ENCODE results near the gene ARSJ. TPM values are rescaled to one million over a fixed set of nuclear protein-coding genes. Genes with fewer than 3 reads are reported as not detected.

ARSJ gene
- total RNA-seq, 1 donor from 2014 or later: 9.5 TPM

DNA sequence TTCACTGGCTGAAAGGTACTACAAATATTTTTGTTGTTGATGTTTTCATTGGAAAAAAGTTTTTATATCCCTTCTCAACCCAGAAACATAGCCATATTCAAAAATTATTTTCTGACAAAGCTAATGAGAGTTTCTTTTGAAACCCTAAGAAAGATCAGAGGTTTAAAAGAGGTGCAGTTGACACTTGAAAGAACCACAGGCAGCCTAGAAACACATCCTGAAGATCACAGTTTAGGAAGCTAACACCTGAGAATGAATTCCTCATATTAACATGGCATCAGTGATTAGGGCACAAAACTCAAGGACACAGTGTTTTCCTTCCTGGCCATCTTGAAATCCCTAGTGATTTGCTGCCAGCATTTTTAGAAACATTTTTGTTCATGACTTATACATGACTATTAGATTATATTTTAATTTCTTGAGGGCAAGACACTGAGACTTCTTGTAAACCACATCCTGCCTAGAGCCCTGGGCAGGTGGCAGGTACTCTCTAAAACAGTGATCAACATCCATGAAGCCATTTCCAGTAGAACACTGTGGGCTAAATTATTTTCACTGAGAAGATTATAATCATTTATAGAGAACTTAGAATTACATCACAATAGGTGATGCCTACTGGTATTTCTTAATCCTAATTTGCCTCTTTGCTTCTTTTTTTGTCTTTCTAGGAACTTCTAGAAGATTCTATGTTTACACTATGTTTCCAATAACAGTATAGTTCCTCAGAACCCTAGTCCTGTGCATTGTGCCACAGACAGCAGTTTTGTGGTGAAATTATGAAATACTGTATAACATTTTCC lies 80.0 kb downstream of the ARSJ start:
- no peak for DNase-seq

GRCh38 chr4:113893546-113893945 lies 85.9 kb downstream of the ARSJ start:
- DNase-seq: no peak

DNA sequence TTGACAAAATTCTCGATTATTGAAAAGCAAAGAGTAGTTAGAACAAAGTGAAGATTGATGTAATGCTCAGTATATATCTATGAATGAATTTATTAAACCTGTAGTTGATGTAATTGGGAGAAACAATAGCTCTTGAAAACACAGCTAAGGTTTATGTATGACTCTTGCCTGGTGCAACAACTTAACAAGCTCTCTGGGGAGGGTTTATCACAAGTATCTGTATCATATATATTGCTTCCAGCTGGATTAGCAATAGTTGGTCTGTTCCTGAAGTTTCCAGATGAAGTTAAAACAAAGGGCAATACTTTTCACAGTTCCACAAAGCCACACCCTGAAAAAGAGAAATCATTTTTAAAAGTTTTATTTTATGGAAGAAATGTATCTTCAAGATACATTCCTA lies 91.4 kb downstream of the ARSJ start:
- no peak for DNase-seq

DNA sequence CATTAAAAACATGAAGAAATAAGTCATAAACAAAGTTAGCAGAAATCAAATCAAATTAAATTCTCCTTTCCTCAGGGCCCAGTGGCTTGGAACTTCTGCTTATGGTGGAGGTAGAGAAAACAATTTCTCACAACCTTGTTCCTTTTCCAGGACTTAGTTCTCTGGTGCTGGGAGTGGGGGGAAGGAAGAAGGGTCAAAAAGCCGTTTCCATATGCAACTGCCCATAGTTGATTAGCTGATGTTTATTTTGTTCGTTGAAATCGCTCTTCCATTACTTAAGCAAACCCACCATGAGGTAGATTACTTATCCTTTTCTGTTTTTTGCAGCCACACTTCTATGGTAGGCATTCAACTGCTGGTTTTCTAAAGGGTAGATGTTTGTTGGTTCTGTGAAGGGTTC lies 94.2 kb downstream of the ARSJ start:
- no peak for DNase-seq

GRCh38 chr4:113884655-113885054 lies 94.8 kb downstream of the ARSJ start:
- no peak for DNase-seq

DNA sequence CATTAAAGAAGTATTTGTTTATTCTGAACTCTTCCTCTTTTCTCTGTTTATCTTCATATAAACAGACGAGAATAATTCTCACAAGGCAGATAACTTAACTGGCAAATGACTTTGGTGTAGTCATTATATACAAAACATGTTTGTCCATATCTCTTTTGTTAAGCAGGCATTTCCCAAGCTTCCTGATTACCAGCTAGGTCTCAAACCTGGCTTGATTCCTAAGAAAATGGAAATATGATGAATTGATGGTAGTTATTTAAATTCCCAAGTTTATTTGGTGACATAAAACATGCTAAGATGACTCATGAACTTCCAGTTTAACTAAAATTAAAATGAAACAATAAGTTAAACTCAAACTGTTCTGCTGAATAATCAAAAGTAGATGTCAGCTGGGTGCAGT lies 96.8 kb downstream of the ARSJ start:
- DNase-seq: no peak

GRCh38 chr4:113881256-113881655 lies 98.2 kb downstream of the ARSJ start:
- no peak for DNase-seq

GRCh38 chr4:113880240-113881028 lies 99.0 kb downstream of the ARSJ start:
- DNase-seq: no peak

DNA sequence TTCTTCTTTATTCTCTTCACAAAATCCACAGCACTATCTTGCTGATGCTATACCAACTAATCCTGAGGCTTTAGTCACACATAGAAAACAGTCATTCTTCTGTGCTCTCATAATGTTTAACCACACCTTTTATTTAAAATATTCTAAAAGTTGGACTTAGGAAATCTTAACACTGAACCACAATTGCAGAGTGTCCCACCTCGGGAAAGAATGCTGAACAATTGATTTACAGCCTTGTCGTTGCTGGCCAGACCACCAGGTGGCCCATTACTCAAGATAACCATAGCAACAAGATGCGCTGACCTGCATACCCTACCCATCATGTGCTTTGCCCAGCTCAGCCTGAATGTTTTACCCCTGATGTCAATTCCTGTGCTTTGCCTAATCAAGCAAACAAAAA lies 100.8 kb downstream of the ARSJ start:
- DNase-seq: peak; percentile 33

DNA sequence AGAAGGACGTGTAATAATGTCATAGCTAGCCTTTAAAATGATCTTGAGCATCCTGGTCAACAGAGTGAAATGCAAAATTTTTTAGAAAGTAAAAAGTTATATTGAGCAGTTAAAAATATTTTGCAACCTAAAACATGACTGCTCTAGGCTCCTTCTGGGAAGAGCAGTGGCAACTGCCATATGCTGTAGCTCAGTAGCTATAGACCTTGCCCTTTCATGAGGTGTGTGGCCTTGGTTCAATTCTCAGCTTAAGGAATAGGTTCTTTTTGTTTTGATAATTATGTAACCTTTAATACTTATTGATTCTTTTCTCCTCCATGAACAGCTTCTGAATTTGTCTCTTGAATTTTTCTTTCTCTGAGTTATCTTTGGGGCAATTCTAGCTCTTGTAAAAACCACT lies 105.0 kb downstream of the ARSJ start:
- no peak for DNase-seq

GRCh38 chr4:113873508-113873907 lies 105.9 kb downstream of the ARSJ start:
- DNase-seq: no peak

DNA sequence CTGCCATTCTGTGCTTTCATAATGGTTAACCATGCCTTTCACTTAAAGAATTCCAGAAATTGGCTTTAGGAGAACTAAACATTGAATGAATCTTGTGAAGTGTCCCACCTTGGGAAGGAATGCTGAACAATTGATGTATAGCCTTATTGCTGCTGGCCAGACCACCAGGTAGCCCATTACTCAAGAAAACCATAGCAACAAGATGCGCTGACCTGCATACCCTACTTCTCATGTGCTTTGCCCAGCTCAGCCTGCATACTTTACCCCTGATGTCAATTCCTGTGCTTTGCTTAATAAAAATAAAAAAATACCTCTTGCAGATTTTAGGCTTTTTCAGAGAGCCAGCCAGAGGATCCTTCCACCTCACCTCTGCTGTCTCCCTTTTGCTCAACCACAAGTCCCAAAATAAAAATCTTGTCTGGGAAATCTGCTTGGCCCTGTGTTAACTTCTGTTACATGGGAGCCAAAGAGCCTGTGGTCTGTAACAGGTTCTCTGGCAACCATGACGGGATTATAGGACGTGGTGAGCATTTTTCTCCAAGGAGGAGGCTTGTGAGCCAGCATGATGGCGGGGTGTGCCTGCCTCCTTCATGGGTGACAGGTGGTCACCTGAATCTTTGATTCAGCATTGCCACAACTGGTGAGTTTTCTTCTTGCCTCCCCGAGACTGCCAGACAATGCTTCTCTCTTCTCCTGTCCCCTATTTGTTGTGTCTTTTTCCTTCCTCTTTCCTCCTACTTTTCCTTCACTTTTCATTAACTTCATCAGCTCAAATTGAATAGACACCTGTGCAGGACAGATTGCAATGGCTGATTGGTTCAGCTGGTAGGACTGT lies 106.8 kb downstream of the ARSJ start:
- DNase-seq: no peak

DNA sequence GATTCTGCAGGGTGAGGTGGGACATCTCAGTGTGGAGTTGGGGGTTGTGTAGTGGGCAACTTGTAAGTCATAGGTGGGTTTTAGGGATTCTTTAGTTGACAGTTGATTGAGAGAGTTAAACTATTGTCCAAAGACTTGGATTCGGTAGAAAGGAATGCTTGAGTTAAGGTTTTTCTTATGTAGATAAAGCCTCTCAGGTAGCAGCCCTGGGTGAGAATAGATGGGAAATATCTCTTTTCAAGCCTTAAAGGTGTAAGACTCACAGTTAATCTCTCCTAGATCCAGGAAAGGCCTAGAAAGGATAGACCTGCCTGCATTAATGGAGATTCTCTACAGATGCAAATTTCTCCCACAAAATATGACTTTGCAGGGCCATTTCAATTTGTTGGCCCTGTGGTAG lies 108.4 kb downstream of the ARSJ start:
- DNase-seq: no peak

DNA sequence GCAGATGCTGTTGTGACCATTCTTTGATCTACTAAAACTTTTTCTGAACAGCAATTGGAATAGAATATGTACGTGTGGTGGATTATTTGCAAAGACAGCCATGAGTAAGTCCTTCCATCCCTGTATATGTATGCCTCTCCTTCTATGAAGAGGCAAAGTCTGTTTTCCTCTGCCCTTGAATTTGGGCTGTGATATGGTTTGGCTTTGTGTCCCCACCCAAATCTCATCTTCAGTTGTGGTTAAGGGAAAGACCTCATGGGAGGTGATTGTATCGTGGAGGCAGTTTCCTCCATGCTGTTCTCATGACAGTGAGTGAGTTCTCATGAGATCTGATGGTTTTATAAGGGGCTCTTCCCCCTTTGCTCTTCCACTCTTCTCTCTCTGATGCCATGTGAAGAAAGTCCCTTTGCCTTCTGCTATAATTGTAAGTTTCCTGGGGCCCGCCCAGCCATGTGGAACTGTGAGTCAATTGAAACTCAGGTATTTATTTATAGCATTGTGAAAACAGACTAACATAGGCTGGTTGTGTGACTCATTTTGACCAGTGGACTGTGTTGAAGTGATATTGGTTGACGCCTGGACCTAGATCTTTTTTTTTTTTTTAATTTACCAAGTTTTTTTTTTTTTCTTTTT lies 109.6 kb downstream of the ARSJ start:
- DNase-seq: no peak

- no peak for DNase-seq
These were observed 112.8 kb downstream of the ARSJ start for GRCh38 chr4:113866611-113867010.

GRCh38 chr4:113858924-113859323 lies 120.5 kb downstream of the ARSJ start:
- no peak for DNase-seq

- no peak for DNase-seq
These were observed 127.6 kb downstream of the ARSJ start for GRCh38 chr4:113851816-113852215.

Other genes with a start within 250 kb of the ARSJ start
- 210 TPM for gene CAMK2D, start 217.9 kb downstream of the ARSJ start, total RNA-seq

Measured in tongue (tissue), 2 donors.